DND-41 (cell line): ENCODE data around the gene OSBPL8.

ENCODE experiments used
- ATAC-seq: fragments of 200-7000 bp; cut with Tn5 transposase; 3 replicates; pipeline ENCODE4 v1.9.1; 2021; ENCODE audit warnings: low read depth; ENCODE audit not compliant: insufficient read depth
- DNase-seq: peaks from one replicate; pipeline ENCODE4 v3.0.0-alpha.2; 2020
- H2AFZ ChIP-seq: 2 replicates; pipeline ENCODE4 v1.6.0; 2012; ENCODE audit warnings: low read depth, low read length
- H3K27ac ChIP-seq: 2 replicates; pipeline ENCODE4 v1.5.1; 2012; ENCODE audit warnings: low read length, inconsistent platforms
- H3K27me3 ChIP-seq: fragments of 200-600 bp; sonication (generic); 2 replicates; pipeline ENCODE4 v1.6.0; 2012; ENCODE audit warnings: low read length, mild to moderate bottlenecking, inconsistent platforms; ENCODE audit not compliant: insufficient read depth, poor library complexity
- H3K36me3 ChIP-seq: 2 replicates; pipeline ENCODE4 v1.5.1; 2012; ENCODE audit warnings: low read length, inconsistent platforms; ENCODE audit not compliant: insufficient read depth
- H3K4me1 ChIP-seq: 2 replicates; pipeline ENCODE4 v1.5.1; 2012; ENCODE audit warnings: mild to moderate bottlenecking, low read length; ENCODE audit not compliant: insufficient read depth
- H3K4me2 ChIP-seq: 2 replicates; pipeline ENCODE4 v1.6.0; 2012; ENCODE audit warnings: mild to moderate bottlenecking, moderate library complexity, low read length, inconsistent platforms; ENCODE audit not compliant: insufficient read depth
- H3K4me3 ChIP-seq, 2 experiments: fragments of 200-600 bp in 1 of 2; shearing (Covaris generic) in 1 of 2; 2 replicates each; pipeline ENCODE4 v1.5.1; 2012 to 2016; ENCODE audit warnings: inconsistent platforms in 2 of 2, low read length in 2 of 2, mild to moderate bottlenecking in 2 of 2, low read depth in 1 of 2, moderate library complexity in 1 of 2
- H3K79me2 ChIP-seq: 2 replicates; pipeline ENCODE4 v1.6.0; 2012; ENCODE audit warnings: low read length, inconsistent platforms; ENCODE audit not compliant: insufficient read depth
- H3K9ac ChIP-seq: 2 replicates; pipeline ENCODE4 v1.6.0; 2012; ENCODE audit warnings: low read depth, mild to moderate bottlenecking, inconsistent platforms, low read length, moderate library complexity
- H3K9me3 ChIP-seq: 2 replicates; pipeline ENCODE4 v1.5.1; 2012; ENCODE audit warnings: low read length, moderate library complexity, mild to moderate bottlenecking, inconsistent platforms; ENCODE audit not compliant: insufficient read depth, severe bottlenecking
- H4K20me1 ChIP-seq: 2 replicates; pipeline ENCODE4 v1.6.0; 2012; ENCODE audit warnings: low read length; ENCODE audit not compliant: insufficient read depth
- EZH2 ChIP-seq: IDR thresholded peaks from 3 replicates; pipeline ENCODE4 v1.6.1; 2012; ENCODE audit warnings: borderline replicate concordance, low read depth, mild to moderate bottlenecking, moderate library complexity, low read length, inconsistent platforms; ENCODE audit not compliant: severe bottlenecking
- TF ChIP-seq, protein P1 (sequence below): IDR thresholded peaks from 2 replicates; pipeline ENCODE4 v1.5.1; 2012; ENCODE audit warnings: borderline replicate concordance, low read length, moderate library complexity, mild to moderate bottlenecking; ENCODE audit not compliant: poor library complexity, severe bottlenecking; ENCODE audit errors: extremely low read depth

The OSBPL8 gene

DNA sequence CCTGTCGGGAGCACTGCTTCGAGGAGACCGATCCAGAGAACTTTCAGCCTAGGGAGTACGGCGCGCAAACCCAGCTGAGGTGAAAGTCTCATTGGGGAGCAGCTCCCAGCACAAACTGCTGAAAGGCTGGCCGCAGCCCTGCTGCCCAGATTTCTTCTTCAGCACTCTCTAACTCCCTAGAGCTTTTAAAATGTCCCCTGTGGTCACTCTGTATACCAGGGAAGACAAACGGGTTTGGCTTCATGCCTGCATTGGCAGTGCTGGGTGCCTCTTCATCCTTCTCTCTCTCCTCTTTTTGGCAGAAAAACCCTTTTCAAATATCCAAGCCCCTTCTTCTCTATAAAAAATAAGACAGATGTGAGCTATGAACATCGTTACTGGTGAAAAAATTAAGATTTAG, 246.3 kb downstream of the OSBPL8 start:
- ATAC-seq (no peak), DNase-seq (no peak)
- H3K36me3 ChIP-seq = no peaks in the 10 kb centered on the region
- H3K27me3 ChIP-seq = no peaks in the 10 kb centered on the region
- H3K4me3 ChIP-seq = no peak overlapping the region
- H4K20me1 ChIP-seq = no peaks in the 10 kb centered on the region
- no peak overlapping the region for H2AFZ ChIP-seq
- H3K27ac ChIP-seq = no peak overlapping the region
- TF ChIP-seq, protein P1, sequence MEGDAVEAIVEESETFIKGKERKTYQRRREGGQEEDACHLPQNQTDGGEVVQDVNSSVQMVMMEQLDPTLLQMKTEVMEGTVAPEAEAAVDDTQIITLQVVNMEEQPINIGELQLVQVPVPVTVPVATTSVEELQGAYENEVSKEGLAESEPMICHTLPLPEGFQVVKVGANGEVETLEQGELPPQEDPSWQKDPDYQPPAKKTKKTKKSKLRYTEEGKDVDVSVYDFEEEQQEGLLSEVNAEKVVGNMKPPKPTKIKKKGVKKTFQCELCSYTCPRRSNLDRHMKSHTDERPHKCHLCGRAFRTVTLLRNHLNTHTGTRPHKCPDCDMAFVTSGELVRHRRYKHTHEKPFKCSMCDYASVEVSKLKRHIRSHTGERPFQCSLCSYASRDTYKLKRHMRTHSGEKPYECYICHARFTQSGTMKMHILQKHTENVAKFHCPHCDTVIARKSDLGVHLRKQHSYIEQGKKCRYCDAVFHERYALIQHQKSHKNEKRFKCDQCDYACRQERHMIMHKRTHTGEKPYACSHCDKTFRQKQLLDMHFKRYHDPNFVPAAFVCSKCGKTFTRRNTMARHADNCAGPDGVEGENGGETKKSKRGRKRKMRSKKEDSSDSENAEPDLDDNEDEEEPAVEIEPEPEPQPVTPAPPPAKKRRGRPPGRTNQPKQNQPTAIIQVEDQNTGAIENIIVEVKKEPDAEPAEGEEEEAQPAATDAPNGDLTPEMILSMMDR = no peak
- no peak for TF ChIP-seq EZH2
- H3K4me2 ChIP-seq = no peak overlapping the region
- H3K9me3 ChIP-seq = no peaks in the 10 kb centered on the region
- H3K4me1 ChIP-seq = no peaks in the 10 kb centered on the region
- no peaks in the 10 kb centered on the region for H3K79me2 ChIP-seq
- no peak overlapping the region for H3K9ac ChIP-seq

DNA sequence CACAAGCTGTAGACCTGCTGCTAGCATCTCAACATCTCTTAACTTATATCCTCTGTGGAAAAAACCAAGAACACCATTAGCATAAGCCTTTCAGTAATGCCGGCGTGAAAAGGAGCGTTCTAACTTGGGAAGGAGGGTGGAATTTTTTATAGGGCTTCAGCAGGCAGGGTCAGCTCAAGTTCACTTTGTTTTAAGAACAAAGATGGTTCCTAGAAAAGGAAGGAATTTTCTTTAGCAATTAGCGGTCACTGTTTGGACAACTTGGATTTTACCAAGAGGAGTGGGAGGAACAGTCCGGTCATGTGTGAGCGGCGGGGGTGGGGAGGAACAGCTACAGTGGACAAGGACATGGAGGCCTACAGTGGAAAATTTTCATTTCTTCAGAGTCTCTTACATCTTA, 247.3 kb downstream of the OSBPL8 start:
- DNase-seq (no peak), ATAC-seq (no peak)
- Histone ChIP-seq H3K4me2 (no peak overlapping the region), H3K9ac (no peak overlapping the region), H3K36me3 (no peaks in the 10 kb centered on the region), H4K20me1 (no peaks in the 10 kb centered on the region), H3K27ac (no peak overlapping the region), H3K27me3 (no peaks in the 10 kb centered on the region), H2AFZ (no peak overlapping the region), H3K79me2 (no peaks in the 10 kb centered on the region), H3K9me3 (no peaks in the 10 kb centered on the region), H3K4me1 (no peaks in the 10 kb centered on the region), H3K4me3 (no peak overlapping the region)
- TF ChIP-seq, protein P1 = no peak
- no peak for TF ChIP-seq EZH2

DNA sequence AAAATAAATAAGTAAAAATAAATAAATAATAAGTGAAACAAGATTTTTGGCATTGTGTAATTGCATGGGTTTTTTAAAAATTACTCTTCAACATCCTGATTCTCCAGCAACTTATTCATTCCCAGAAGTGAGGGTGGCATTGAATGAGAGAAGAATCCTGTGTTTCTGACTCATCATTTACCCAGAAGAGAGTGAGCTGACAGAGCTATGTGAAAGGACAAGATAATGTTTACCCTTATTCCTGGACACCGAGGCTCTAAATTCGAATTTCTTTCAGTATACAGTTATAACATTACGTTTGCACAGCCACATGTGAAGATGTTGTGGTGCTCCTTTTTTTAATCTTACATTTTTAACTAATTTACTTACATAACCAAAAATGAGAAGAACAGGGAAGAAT, 247.8 kb downstream of the OSBPL8 start:
- Histone ChIP-seq H3K4me3 (no peak overlapping the region), H2AFZ (no peak overlapping the region), H4K20me1 (no peaks in the 10 kb centered on the region), H3K4me1 (no peaks in the 10 kb centered on the region), H3K79me2 (no peaks in the 10 kb centered on the region), H3K9me3 (no peaks in the 10 kb centered on the region), H3K36me3 (no peaks in the 10 kb centered on the region), H3K4me2 (no peak overlapping the region), H3K27me3 (no peaks in the 10 kb centered on the region), H3K9ac (no peak overlapping the region), H3K27ac (no peak overlapping the region)
- TF ChIP-seq EZH2 = no peak
- TF ChIP-seq, protein P1 = no peak
- DNase-seq (no peak), ATAC-seq (no peak)

DNA sequence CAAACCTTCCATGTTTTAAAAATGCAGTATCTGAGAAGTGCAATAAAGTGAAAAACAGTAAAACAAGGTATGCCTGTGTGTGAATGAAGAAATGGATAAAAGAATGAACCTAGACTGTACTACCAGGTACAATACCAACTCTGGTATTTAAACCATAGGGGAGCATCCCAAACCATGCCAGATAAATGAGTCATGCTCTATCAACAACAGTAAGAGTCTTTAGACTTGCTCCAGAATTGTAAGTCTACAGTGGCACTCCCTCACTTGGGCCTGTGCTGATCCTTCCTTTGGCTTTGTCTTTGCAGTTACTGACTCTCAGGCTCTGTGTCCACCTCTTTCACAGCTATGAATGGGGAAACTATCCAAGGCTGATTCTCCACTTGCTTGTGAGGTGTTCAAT, 249.5 kb downstream of the OSBPL8 start:
- no peak for ATAC-seq

More for the DNA sequence above, 249.5 kb downstream of the OSBPL8 start:
- Histone ChIP-seq H3K79me2 (no peaks in the 10 kb centered on the region), H3K9me3 (no peaks in the 10 kb centered on the region), H3K4me2 (no peak overlapping the region), H3K27ac (no peak overlapping the region), H3K4me1 (no peaks in the 10 kb centered on the region), H3K36me3 (no peaks in the 10 kb centered on the region), H3K27me3 (no peaks in the 10 kb centered on the region), H3K4me3 (no peak overlapping the region), H4K20me1 (no peaks in the 10 kb centered on the region), H2AFZ (no peak overlapping the region), H3K9ac (no peak overlapping the region)
- TF ChIP-seq, protein P1 = no peak
- TF ChIP-seq EZH2 = no peak
- no peak for DNase-seq
